Endodermal cell (in vitro differentiated cells): Measurements from ENCODE around the gene LYZL1. TPM values are rescaled to one million over a fixed set of nuclear protein-coding genes. Genes with fewer than 3 reads are reported as not detected.

Source experiments
- DNase-seq: peaks from one replicate; pipeline ENCODE4 v3.0.0-alpha.2; 2017
- H3K27ac ChIP-seq: 2 replicates; pipeline ENCODE4 v1.5.1; 2013; ENCODE audit warnings: mild to moderate bottlenecking, low read depth, low read length, moderate library complexity
- H3K27me3 ChIP-seq: 2 replicates; pipeline ENCODE4 v1.6.1; 2013; ENCODE audit warnings: mild to moderate bottlenecking, low read length, moderate library complexity; ENCODE audit not compliant: insufficient read depth, control insufficient read depth, poor library complexity, severe bottlenecking
- H3K36me3 ChIP-seq: 2 replicates; pipeline ENCODE4 v1.7.0; 2013; ENCODE audit warnings: mild to moderate bottlenecking, low read length, moderate library complexity; ENCODE audit not compliant: control insufficient read depth, insufficient read depth
- H3K4me1 ChIP-seq: one replicate; pipeline ENCODE4 v1.7.0; 2013; ENCODE audit warnings: low read length; ENCODE audit not compliant: control insufficient read depth, insufficient read depth
- H3K4me3 ChIP-seq: 2 replicates; pipeline ENCODE4 v1.5.1; 2013; ENCODE audit warnings: mild to moderate bottlenecking, low read length, moderate library complexity
- H3K9ac ChIP-seq: 2 replicates; pipeline ENCODE4 v1.6.1; 2013; ENCODE audit warnings: mild to moderate bottlenecking, low read length, moderate library complexity; ENCODE audit not compliant: poor library complexity, severe bottlenecking; ENCODE audit errors: extremely low read depth
- H3K9me3 ChIP-seq: 2 replicates; pipeline ENCODE4 v1.6.1; 2013; ENCODE audit warnings: mild to moderate bottlenecking, low read length, moderate library complexity; ENCODE audit not compliant: control insufficient read depth
- H3K27ac Mint-ChIP-seq: 2 replicates; pipeline ENCODE4 v1.8.0; 2020; ENCODE audit warnings: mixed read lengths
- H3K27me3 Mint-ChIP-seq: 2 replicates; pipeline ENCODE4 v1.8.0; 2021; ENCODE audit warnings: mild to moderate bottlenecking, mixed read lengths; ENCODE audit not compliant: insufficient read depth
- H3K36me3 Mint-ChIP-seq: 2 replicates; pipeline ENCODE4 v1.8.0; 2020; ENCODE audit warnings: low read depth, mixed read lengths
- H3K4me1 Mint-ChIP-seq: 2 replicates; pipeline ENCODE4 v1.8.0; 2020; ENCODE audit warnings: mixed read lengths
- H3K4me3 Mint-ChIP-seq: 2 replicates; pipeline ENCODE4 v1.8.0; 2020; ENCODE audit warnings: mild to moderate bottlenecking, moderate library complexity, mixed read lengths
- H3K9me3 Mint-ChIP-seq: 2 replicates; pipeline ENCODE4 v1.8.0; 2020; ENCODE audit warnings: mild to moderate bottlenecking, mixed read lengths
- CTCF ChIP-seq: fragments of 200-600 bp; sonication (generic); conservative IDR thresholded peaks from 2 replicates; pipeline ENCODE4 v1.5.0; 2021; ENCODE audit warnings: antibody characterized with exemption, mild to moderate bottlenecking
- WGBS, 2 experiments: methylation state at CpG; one replicate each; pipeline versions ENCODE4 v1.1.5 to v1.1.7; 2013; ENCODE audit warnings: missing lambda C conversion rate in 2 of 2, mixed read lengths in 1 of 2; ENCODE audit not compliant: insufficient coverage in 1 of 2, insufficient read length in 1 of 2; 5-methylcytosine and 5-hydroxymethylcytosine counted together
- total RNA-seq, 2 donors: library from RNA; stranded (reverse); fragmentation: NEBNext Ultra II Directional in 1 of 2; extraction: Animal tissue kit (Norgen Biotek cat#: 25700) in 1 of 2; gene quantifications; 2 replicates in 1 of 2; 3 replicates in 1 of 2; pipeline ENCODE4 v1.2.1, GENCODE V29; 2021

LYZL1 gene
- total RNA-seq, 2 donors from 2014 or later = not detected

GRCh38 chr10:29295813-29296212 is 6.9 kb downstream of the LYZL1 start:
- Histone ChIP-seq H3K9ac (no peak overlapping the region), H3K4me3 (peak overlapping the region; percentile 55), H3K9me3 (peaks cover 53% of the 10 kb centered on the region), H3K27me3 (no peaks in the 10 kb centered on the region), H3K27ac (no peak overlapping the region), H3K36me3 (no peaks in the 10 kb centered on the region), H3K4me1 (no peaks in the 10 kb centered on the region)
- Mint-ChIP-seq H3K4me1 (peaks cover 3% of the 10 kb centered on the region), H3K27ac (no peak overlapping the region), H3K9me3 (peaks cover 51% of the 10 kb centered on the region), H3K27me3 (no peaks in the 10 kb centered on the region), H3K4me3 (no peak overlapping the region), H3K36me3 (peaks cover 4% of the 10 kb centered on the region)
- no peak for DNase-seq
- 100% methylated on average over 1 of the region's 2 CpGs for WGBS, 2 experiments
- no peak for TF ChIP-seq CTCF

- 40 to 90% methylated on average over 1 of the region's 1 CpG for WGBS, 2 experiments
- Histone ChIP-seq H3K36me3 (no peaks in the 10 kb centered on the region), H3K4me3 (no peak overlapping the region), H3K4me1 (no peaks in the 10 kb centered on the region), H3K27me3 (no peaks in the 10 kb centered on the region), H3K9ac (no peak overlapping the region), H3K27ac (no peak overlapping the region), H3K9me3 (peaks cover 71% of the 10 kb centered on the region)
- DNase-seq = no peak
- no peak overlapping the region for H3K27ac Mint-ChIP-seq
- H3K9me3 Mint-ChIP-seq = peaks cover 69% of the 10 kb centered on the region
- no peaks in the 10 kb centered on the region for H3K27me3 Mint-ChIP-seq
- peaks cover 4% of the 10 kb centered on the region for H3K36me3 Mint-ChIP-seq
- no peak overlapping the region for H3K4me3 Mint-ChIP-seq
- H3K4me1 Mint-ChIP-seq = peaks cover 3% of the 10 kb centered on the region
- no peak for TF ChIP-seq CTCF
Observed at GRCh38 chr10:29297678-29298077, 8.8 kb downstream of the LYZL1 start.

GRCh38 chr10:29301359-29301910 is 12.6 kb downstream of the LYZL1 start:
- peaks cover 2% of the 10 kb centered on the region for H3K36me3 Mint-ChIP-seq
- no peak overlapping the region for H3K9ac ChIP-seq
- H3K4me3 ChIP-seq = peak overlapping the region; percentile 19
- no peak for DNase-seq
- peaks cover 53% of the 10 kb centered on the region for H3K9me3 Mint-ChIP-seq
- no peak for TF ChIP-seq CTCF
- no peak overlapping the region for H3K4me3 Mint-ChIP-seq
- no peaks in the 10 kb centered on the region for H3K4me1 ChIP-seq
- H3K4me1 Mint-ChIP-seq = no peaks in the 10 kb centered on the region
- no peaks in the 10 kb centered on the region for H3K27me3 Mint-ChIP-seq
- no peak overlapping the region for H3K27ac Mint-ChIP-seq
- peaks cover 55% of the 10 kb centered on the region for H3K9me3 ChIP-seq
- no peaks in the 10 kb centered on the region for H3K27me3 ChIP-seq
- no peak overlapping the region for H3K27ac ChIP-seq
- no peaks in the 10 kb centered on the region for H3K36me3 ChIP-seq
- WGBS, 2 experiments = 89 to 100% methylated on average over 1 of the region's 1 CpG
